Tibial artery (tissue), 4 donors: ENCODE results near the gene STK10.

ENCODE experiments used
- DNase-seq, 2 donors: peaks; one replicate each; pipeline ENCODE4 v3.0.0-alpha.2; 2019
- H3K27ac ChIP-seq, 2 donors: fragments of 200-600 bp; sonication (generic) in 1 of 2; 1 replicate in 1 of 2; 2 replicates in 1 of 2; pipeline ENCODE4 v1.5.1; 2018 to 2019; ENCODE audit warnings: mild to moderate bottlenecking in 1 of 2
- H3K27me3 ChIP-seq, 2 donors: fragments of 200-600 bp; sonication (generic) in 1 of 2; one replicate each; pipeline versions ENCODE4 v1.5.1 to v1.6.0; 2016 to 2019
- H3K36me3 ChIP-seq, 3 donors: fragments of 200-600 bp; sonication (generic) in 2 of 3; one replicate each; pipeline ENCODE4 v1.5.1; 2016 to 2019; ENCODE audit warnings: mild to moderate bottlenecking in 2 of 3
- H3K4me1 ChIP-seq, 4 donors: fragments of 200-600 bp; sonication (generic) in 2 of 4; 1 replicate in 3 of 4; 2 replicates in 1 of 4; pipeline ENCODE4 v1.5.1; 2016 to 2019
- H3K4me3 ChIP-seq, 2 donors: fragments of 200-600 bp; sonication (generic) in 1 of 2; 1 replicate in 1 of 2; 2 replicates in 1 of 2; pipeline ENCODE4 v1.5.1; 2018 to 2019; ENCODE audit warnings: mild to moderate bottlenecking in 2 of 2
- H3K9me3 ChIP-seq, 3 donors: fragments of 200-600 bp; sonication (generic) in 1 of 3; one replicate each; pipeline ENCODE4 v1.5.1; 2016 to 2019
- CTCF ChIP-seq, 2 experiments: fragments of 200-600 bp in 1 of 2; fragments of 450-650 bp in 1 of 2; IDR thresholded peaks; one replicate each; pipeline ENCODE4 v1.5.1; 2017 to 2019; ENCODE audit warnings: antibody characterized with exemption in 2 of 2, mild to moderate bottlenecking in 1 of 2, moderate library complexity in 1 of 2
- intact Hi-C: fragments of 100-400 bp; cut with DNase I; formaldehyde crosslinking; loops from one replicate; pipeline ENCODE4 v1.15.0; 2023; ENCODE audit warnings: low total_unique reads

The STK10 gene

GRCh38 chr5:172105811-172106210 lies 82.2 kb downstream of the STK10 start:
- intact Hi-C loops: loop anchor here (5.0 kb wide), 1 partner anchor 181 kb away; no protein-coding TSS in a partner anchor
- no peak overlapping the region for H3K4me3 ChIP-seq
- no peaks in the 10 kb centered on the region for H3K27me3 ChIP-seq
- no peak for DNase-seq
- H3K27ac ChIP-seq: no peak overlapping the region
- no peak for TF ChIP-seq CTCF (IDR thresholded peaks at IDR 0.05)
- no peaks in the 10 kb centered on the region for H3K9me3 ChIP-seq
- H3K4me1 ChIP-seq: peaks cover 0 to 40% (median 19%) of the 10 kb centered on the region in 4 donors
- H3K36me3 ChIP-seq: no peaks in the 10 kb centered on the region

DNA sequence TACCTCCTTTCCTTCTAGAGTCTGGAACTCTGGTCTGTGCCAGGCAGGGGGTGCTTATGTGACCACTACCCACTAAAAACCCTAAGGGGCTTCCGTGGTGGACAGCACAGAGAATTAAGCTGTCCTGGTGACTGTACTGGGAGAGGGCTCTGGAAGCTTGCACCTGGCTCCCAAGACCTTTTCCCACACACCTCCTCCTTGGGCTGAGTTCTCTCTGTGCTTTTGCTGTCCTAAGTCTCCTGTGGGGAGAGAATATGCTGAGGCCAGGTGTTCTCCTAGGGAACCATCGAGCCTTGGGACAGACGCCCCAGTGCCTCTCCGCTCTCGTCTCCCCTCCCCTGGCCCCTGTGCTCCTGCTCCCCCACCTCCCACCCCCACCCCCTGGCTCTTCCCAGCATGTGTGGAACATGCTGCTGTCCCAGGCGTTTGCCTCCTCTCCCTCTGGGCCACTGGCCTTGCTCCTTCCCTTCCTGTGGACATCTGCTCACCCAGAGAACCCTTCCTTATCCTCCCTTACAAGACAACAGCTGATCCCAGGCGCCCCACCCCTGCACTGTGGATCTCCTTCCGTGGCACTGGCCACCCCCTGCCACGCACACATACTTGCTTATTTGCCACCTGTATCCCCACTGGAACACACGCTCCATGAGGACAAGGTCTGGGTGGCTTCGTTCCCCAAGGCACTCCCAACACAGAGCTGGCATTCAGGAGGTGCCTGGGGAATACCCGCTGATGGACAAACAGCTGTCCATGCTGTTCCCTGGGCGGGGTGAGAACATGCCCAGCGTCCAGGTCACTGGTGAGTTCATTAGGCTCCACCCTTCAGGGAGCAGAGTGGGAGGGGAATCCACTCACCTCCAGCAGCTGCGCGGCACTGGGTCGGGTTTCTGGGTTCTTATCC lies 83.0 kb downstream of the STK10 start:
- Histone ChIP-seq H3K9me3 (no peaks in the 10 kb centered on the region), H3K4me3 (no peak overlapping the region), H3K27me3 (no peaks in the 10 kb centered on the region), H3K36me3 (no peaks in the 10 kb centered on the region), H3K27ac (no peak overlapping the region), H3K4me1 (peaks cover 0 to 33% (median 16%) of the 10 kb centered on the region in 4 donors)
- DNase-seq: no peak
- intact Hi-C loops: loop anchor here (5.0 kb wide), 1 partner anchor 182 kb away; no protein-coding TSS in a partner anchor
- no peak for TF ChIP-seq CTCF (IDR thresholded peaks at IDR 0.05)

DNA sequence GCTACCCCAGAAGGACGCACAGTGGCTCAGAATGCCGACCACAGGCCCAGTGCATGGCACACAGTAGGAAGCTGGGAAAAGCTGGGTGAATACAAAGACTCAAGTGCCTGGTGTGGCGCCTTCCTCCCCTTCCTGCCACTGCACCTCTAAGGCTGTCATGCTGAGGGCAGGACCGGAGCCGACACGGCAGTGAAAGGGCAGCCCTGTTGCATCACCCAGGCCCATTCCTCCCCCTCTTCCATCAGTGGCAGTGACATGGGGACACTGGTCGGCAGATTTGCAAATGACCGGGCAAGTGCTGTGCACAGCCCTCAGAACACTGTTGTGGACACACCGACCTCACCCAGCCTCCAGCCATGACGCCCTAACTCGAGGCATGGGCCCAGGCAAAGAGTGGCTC lies 84.0 kb downstream of the STK10 start:
- Histone ChIP-seq H3K36me3 (no peaks in the 10 kb centered on the region), H3K4me1 (peaks cover 0 to 33% (median 16%) of the 10 kb centered on the region in 4 donors), H3K27ac (no peak overlapping the region), H3K9me3 (no peaks in the 10 kb centered on the region), H3K4me3 (no peak overlapping the region), H3K27me3 (no peaks in the 10 kb centered on the region)
- intact Hi-C loops: no loop called here
- no peak for TF ChIP-seq CTCF (IDR thresholded peaks at IDR 0.05)
- no peak for DNase-seq

DNA sequence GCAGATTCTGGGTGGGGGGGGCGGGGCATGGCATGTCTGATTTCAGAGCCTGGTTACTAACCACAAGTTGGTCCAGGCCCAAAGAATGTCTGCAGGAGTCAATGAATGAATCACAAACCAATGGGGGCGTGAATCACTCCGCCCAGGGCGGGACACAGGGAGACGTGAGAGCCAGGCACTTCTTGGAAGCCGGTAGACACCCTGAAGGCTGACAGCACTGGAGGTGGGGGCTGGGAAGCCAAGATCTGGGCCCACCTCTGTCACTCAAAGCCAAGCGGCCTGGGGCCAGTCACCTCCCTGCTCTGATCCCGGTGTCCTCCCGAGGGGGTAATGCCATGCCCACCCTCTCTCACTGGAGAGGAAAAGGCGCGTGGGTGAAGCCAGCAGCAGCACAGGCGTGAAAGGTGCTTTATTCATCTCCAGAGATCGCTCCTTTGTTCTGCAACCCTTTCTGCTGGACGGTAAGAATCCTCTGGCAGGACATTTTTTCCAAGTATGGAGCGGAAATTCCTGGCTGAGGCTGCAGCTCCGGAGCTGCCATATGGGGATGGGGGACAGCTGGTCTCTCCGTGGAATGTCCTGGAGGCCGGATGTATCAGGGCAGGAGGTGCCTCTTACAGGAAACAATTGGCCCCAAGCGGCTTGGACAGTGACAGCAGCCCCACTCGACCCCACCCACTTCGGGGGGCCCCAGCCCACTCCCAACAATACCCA lies 85.0 kb downstream of the STK10 start:
- H3K9me3 ChIP-seq: no peaks in the 10 kb centered on the region
- intact Hi-C loops: no loop called here
- H3K27me3 ChIP-seq: no peaks in the 10 kb centered on the region
- no peak for TF ChIP-seq CTCF (IDR thresholded peaks at IDR 0.05)
- no peak overlapping the region for H3K4me3 ChIP-seq
- H3K27ac ChIP-seq: no peak overlapping the region
- peaks cover 0 to 33% (median 16%) of the 10 kb centered on the region in 4 donors for H3K4me1 ChIP-seq
- no peaks in the 10 kb centered on the region for H3K36me3 ChIP-seq
- peak in 1 of 2 donors; percentile 44 for DNase-seq

DNA sequence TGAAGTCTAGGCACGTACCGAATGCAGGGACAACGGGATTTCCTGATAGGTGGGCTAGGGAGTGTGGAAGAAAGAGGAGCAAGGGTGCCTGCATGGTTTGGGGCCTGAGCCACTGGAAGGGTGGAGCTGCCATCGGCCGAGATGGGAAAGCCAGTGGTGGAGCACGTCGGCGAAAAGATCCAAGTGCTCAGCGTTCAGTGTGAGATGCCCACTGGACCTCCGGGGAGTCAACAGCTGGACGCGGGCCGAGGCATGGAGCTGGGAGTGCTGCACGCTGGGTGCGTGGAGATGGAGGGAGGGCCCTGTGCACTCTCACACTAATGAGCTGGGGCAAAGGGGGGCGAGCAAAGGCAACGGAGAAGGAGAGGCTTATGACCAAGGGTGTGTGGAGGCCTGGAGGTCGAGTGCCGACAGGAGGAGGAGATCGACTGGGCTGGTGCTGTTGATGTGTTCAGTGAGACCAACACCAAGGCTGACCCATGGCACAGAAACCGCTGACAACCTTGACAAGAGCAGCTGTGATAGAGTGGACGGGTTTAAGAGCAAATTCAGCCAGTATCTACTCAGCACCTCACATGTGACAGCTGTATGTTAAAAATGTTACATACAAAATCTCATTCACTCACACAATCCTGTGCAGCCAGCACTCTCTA lies 85.7 kb downstream of the STK10 start:
- no peaks in the 10 kb centered on the region for H3K9me3 ChIP-seq
- intact Hi-C loops: no loop called here
- H3K4me1 ChIP-seq: peaks cover 0 to 30% (median 17%) of the 10 kb centered on the region in 4 donors
- no peak for TF ChIP-seq CTCF (IDR thresholded peaks at IDR 0.05)
- H3K36me3 ChIP-seq: no peaks in the 10 kb centered on the region
- no peaks in the 10 kb centered on the region for H3K27me3 ChIP-seq
- no peak for DNase-seq
- no peak overlapping the region for H3K4me3 ChIP-seq
- H3K27ac ChIP-seq: no peak overlapping the region
